HUES6 (cell line): ENCODE measurements around the gene AGBL4.

Source experiments
- H3K27ac ChIP-seq: 2 replicates; pipeline ENCODE4 v1.7.0; 2013; ENCODE audit warnings: low read depth, mild to moderate bottlenecking, low read length, inconsistent platforms
- H3K27me3 ChIP-seq: 2 replicates; pipeline ENCODE4 v1.6.1; 2013; ENCODE audit warnings: low read length; ENCODE audit not compliant: control insufficient read depth, insufficient read depth
- H3K36me3 ChIP-seq: 2 replicates; pipeline ENCODE4 v1.6.1; 2013; ENCODE audit warnings: low read length; ENCODE audit not compliant: control insufficient read depth, insufficient read depth
- H3K4me1 ChIP-seq: 2 replicates; pipeline ENCODE4 v1.6.1; 2013; ENCODE audit warnings: low read length; ENCODE audit not compliant: control insufficient read depth, insufficient read depth
- H3K4me3 ChIP-seq: 2 replicates; pipeline ENCODE4 v1.5.1; 2013; ENCODE audit warnings: low read depth, low read length
- H3K9ac ChIP-seq: one replicate; pipeline ENCODE4 v1.6.1; 2013; ENCODE audit warnings: mild to moderate bottlenecking, low read length
- H3K9me3 ChIP-seq: 2 replicates; pipeline ENCODE4 v1.6.1; 2013; ENCODE audit warnings: low read depth, low read length; ENCODE audit not compliant: control insufficient read depth, insufficient read depth

AGBL4 gene

GRCh38 chr1:48730164-48730910 is 1293.4 kb downstream of the AGBL4 start:
- no peak overlapping the region for H3K4me3 ChIP-seq
- H3K9ac ChIP-seq: no peak overlapping the region
- no peak overlapping the region for H3K27ac ChIP-seq
- H3K9me3 ChIP-seq: no peaks in the 10 kb centered on the region
- no peaks in the 10 kb centered on the region for H3K27me3 ChIP-seq
- peaks cover 26% of the 10 kb centered on the region for H3K36me3 ChIP-seq
- no peaks in the 10 kb centered on the region for H3K4me1 ChIP-seq

- no peaks in the 10 kb centered on the region for H3K27me3 ChIP-seq
- peaks cover 12% of the 10 kb centered on the region for H3K36me3 ChIP-seq
- H3K9ac ChIP-seq: no peak overlapping the region
- no peaks in the 10 kb centered on the region for H3K4me1 ChIP-seq
- no peak overlapping the region for H3K4me3 ChIP-seq
- no peaks in the 10 kb centered on the region for H3K9me3 ChIP-seq
- no peak overlapping the region for H3K27ac ChIP-seq
Measured at GRCh38 chr1:48728584-48728983, 1295.2 kb downstream of the AGBL4 start.

- Histone ChIP-seq H3K36me3 (0 out of 2 replicates have a peak, but pooled peaks cover 5% of the 10 kb centered on the region), H3K9ac (no peak overlapping the region), H3K4me3 (no peak overlapping the region), H3K9me3 (no peaks in the 10 kb centered on the region), H3K4me1 (no peaks in the 10 kb centered on the region), H3K27ac (no peak overlapping the region), H3K27me3 (no peaks in the 10 kb centered on the region)
Measured at GRCh38 chr1:48726557-48727215, 1297.1 kb downstream of the AGBL4 start.

- Histone ChIP-seq H3K27me3 (no peaks in the 10 kb centered on the region), H3K4me3 (no peak overlapping the region), H3K9ac (no peak overlapping the region), H3K4me1 (no peaks in the 10 kb centered on the region), H3K27ac (no peak overlapping the region), H3K9me3 (no peaks in the 10 kb centered on the region), H3K36me3 (0 out of 2 replicates have a peak, but pooled peaks cover 2% of the 10 kb centered on the region)
Measured at GRCh38 chr1:48726139-48726538, 1297.6 kb downstream of the AGBL4 start.

DNA sequence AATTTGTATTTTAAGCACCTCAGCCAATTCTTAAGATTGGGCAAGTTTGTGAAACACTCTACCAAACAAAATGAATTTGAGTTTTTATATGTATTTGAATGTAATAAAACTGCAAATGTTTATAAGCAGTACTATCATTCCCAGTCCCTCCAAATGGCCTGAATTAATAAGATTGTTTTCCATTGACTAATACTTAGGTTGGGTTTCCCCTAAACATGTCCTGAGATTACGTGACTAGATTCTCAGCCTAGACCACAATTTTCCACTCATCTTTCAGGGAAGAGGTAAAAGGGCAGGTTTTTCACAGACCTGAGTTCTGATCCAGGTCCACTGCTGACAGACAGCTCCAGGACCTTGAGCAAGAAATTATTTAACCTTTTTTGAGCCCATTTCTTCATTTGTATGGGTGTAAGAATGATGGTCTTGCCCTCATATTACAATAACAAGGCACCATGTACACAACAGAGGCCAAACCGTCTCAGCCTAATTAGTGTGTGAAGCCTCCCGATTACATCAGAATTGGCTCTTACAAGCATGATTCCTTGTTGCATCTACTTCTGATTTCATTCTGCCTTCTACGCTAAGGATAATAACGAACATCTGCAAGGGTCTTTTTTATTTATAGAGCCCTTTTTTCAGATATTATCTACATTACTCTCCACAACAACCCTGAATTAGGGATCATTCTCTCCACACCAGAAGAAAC is 1298.3 kb downstream of the AGBL4 start:
- Histone ChIP-seq H3K4me3 (no peak overlapping the region), H3K9ac (no peak overlapping the region), H3K27me3 (no peaks in the 10 kb centered on the region)

GRCh38 chr1:48720929-48721328 is 1302.8 kb downstream of the AGBL4 start:
- Histone ChIP-seq H3K27me3 (no peaks in the 10 kb centered on the region), H3K4me1 (no peaks in the 10 kb centered on the region), H3K4me3 (no peak overlapping the region), H3K27ac (no peak overlapping the region), H3K9ac (no peak overlapping the region), H3K36me3 (no peaks in the 10 kb centered on the region), H3K9me3 (no peaks in the 10 kb centered on the region)

More for the DNA sequence above, 1298.3 kb downstream of the AGBL4 start:
- H3K4me1 ChIP-seq: no peaks in the 10 kb centered on the region
- no peak overlapping the region for H3K27ac ChIP-seq
- H3K9me3 ChIP-seq: no peaks in the 10 kb centered on the region
- H3K36me3 ChIP-seq: 0 out of 2 replicates have a peak, but pooled peaks cover 2% of the 10 kb centered on the region

DNA sequence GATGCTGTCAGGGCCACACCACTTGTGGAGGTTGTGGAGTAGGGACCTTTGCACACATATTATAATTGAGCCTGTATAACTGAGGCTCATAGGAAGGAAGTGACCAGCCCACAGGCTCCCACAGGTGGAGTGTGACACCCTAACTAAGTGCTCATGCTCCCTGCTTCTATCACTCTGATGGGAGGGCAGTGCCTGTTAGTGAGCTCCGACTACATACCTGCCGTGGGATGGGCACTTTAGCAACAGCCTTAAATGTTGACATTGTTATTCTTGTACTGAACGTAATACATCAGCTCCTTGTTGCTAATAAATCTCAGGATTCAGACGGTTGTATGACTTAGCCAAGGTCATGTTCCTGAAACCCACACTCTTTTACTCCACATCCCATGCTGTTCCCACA is 1305.0 kb downstream of the AGBL4 start:
- Histone ChIP-seq H3K27me3 (no peaks in the 10 kb centered on the region), H3K4me1 (no peaks in the 10 kb centered on the region), H3K27ac (no peak overlapping the region), H3K9ac (no peak overlapping the region), H3K4me3 (no peak overlapping the region), H3K36me3 (no peaks in the 10 kb centered on the region), H3K9me3 (no peaks in the 10 kb centered on the region)

DNA sequence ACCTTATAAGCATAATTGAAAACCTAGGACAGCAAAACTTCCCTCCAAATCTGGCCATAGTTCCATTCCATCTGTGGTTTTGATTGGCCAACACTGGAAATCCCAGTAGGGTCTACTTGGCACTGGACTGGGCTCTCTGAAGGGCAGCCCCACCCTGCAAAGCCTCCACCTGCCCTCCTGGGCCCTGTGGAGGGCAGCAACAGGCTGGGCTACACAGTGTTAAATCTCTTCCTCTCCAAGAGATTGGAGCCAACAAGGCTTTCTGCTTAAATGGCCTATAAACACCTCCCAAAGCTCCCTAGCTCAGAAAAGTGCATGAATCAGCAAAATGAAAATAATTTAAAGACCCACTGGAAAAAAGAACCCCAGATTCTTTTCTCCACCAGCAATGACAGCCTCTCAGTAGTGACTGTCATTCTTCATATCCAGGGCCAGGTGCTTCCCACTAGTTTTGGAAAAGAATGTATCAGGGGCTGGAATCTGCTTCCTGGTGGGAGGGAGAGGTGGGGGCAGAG is 1305.6 kb downstream of the AGBL4 start:
- no peaks in the 10 kb centered on the region for H3K4me1 ChIP-seq
- H3K4me3 ChIP-seq: no peak overlapping the region
- H3K27ac ChIP-seq: no peak overlapping the region
- H3K9ac ChIP-seq: no peak overlapping the region
- no peaks in the 10 kb centered on the region for H3K9me3 ChIP-seq
- H3K36me3 ChIP-seq: no peaks in the 10 kb centered on the region
- H3K27me3 ChIP-seq: no peaks in the 10 kb centered on the region

GRCh38 chr1:48717082-48717481 is 1306.7 kb downstream of the AGBL4 start:
- Histone ChIP-seq H3K9me3 (no peaks in the 10 kb centered on the region), H3K9ac (no peak overlapping the region), H3K4me1 (no peaks in the 10 kb centered on the region), H3K4me3 (no peak overlapping the region), H3K36me3 (no peaks in the 10 kb centered on the region), H3K27me3 (no peaks in the 10 kb centered on the region), H3K27ac (no peak overlapping the region)

DNA sequence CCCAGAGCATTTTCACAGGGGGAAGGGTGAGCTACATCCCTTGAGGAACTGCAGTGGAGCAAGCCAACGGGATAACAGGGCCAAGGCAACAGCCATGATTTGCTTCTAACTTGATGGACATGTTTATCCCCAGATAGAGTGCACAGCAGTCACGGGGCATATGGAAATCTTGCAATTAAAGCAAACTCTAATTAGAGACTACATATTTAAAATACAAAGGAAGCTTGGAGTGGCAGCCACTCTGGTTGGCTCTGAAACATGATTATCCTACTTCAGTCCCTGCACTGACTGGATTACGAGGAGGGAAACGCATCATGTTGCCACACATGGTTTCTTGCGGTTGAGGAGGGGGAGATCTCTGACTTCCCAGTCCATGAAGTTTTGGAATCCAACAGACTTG is 1307.8 kb downstream of the AGBL4 start:
- Histone ChIP-seq H3K4me3 (no peak overlapping the region), H3K9me3 (no peaks in the 10 kb centered on the region)

GRCh38 chr1:48710915-48711314 is 1312.8 kb downstream of the AGBL4 start:
- H3K27ac ChIP-seq: no peak overlapping the region
- H3K36me3 ChIP-seq: no peaks in the 10 kb centered on the region
- H3K9me3 ChIP-seq: no peaks in the 10 kb centered on the region
- H3K4me1 ChIP-seq: peaks cover 9% of the 10 kb centered on the region; the same call in 1 of the 2 replicates
- no peaks in the 10 kb centered on the region for H3K27me3 ChIP-seq
- no peak overlapping the region for H3K4me3 ChIP-seq
- no peak overlapping the region for H3K9ac ChIP-seq

More for the DNA sequence above, 1307.8 kb downstream of the AGBL4 start:
- H3K4me1 ChIP-seq: no peaks in the 10 kb centered on the region
- no peak overlapping the region for H3K9ac ChIP-seq
- no peaks in the 10 kb centered on the region for H3K27me3 ChIP-seq
- H3K27ac ChIP-seq: no peak overlapping the region
- no peaks in the 10 kb centered on the region for H3K36me3 ChIP-seq
